K562 (cell line): ENCODE measurements around the gene MEIOB. TPM values are rescaled to one million over a fixed set of nuclear protein-coding genes. Genes with fewer than 3 reads are reported as not detected.

ENCODE experiments used
- ATAC-seq: fragments of 200-7000 bp; cut with Tn5 transposase; 3 replicates; pipeline ENCODE4 v1.9.1; 2020; ENCODE audit warnings: moderate library complexity
- BruUV-seq: library from RNA; stranded (reverse); fragments of 400-500 nt; replicated peaks from 2 replicates; lab custom pipeline; 2021; lab: Mats Ljungman, UMichigan
- CTCF ChIA-PET: fragments of 300-600 bp; formaldehyde crosslinking; extraction: SDS; loops from one replicate; lab custom pipeline; 2021; ENCODE audit warnings: low intra/inter-chr PET ratio; lab: Yijun Ruan, JAX
- POLR2A ChIA-PET: fragments of 300-600, 350-650 bp; sonication (Branson Sonifier 250); formaldehyde crosslinking; extraction: SDS; loops from one replicate; lab custom pipeline; 2021; ENCODE audit warnings: antibody characterized with exemption, inconsistent platforms; lab: Yijun Ruan, JAX
- DNase-seq, 4 experiments: peaks; one replicate each; pipeline versions ENCODE4 v3.0.0 to v3.0.0-alpha.2; 2011 to 2018; ENCODE audit warnings: low spot score in 3 of 4, mixed read lengths in 3 of 4; ENCODE audit errors: extremely low read depth in 1 of 4
- FAIRE-seq: peaks from 2 replicates; lab custom pipeline; 2011; peaks lifted over from hg19 to GRCh38; lab: Jason Lieb, UNC
- H2AFZ ChIP-seq: 2 replicates; pipeline ENCODE4 v1.6.0; 2011; ENCODE audit warnings: low read depth, low read length, control low read depth, inconsistent platforms
- H3K27ac ChIP-seq: fragments of 200-600 bp; 3 replicates; pipeline ENCODE4 v1.8.0; 2011; ENCODE audit warnings: low read depth, mild to moderate bottlenecking, control low read depth, inconsistent platforms, low read length, moderate library complexity, mixed read lengths; ENCODE audit errors: extremely low read depth
- H3K27me3 ChIP-seq, 2 experiments: fragments of 300-600 bp in 1 of 2; 2 replicates in 1 of 2; 3 replicates in 1 of 2; pipeline versions ENCODE4 v1.6.0 to v1.8.0; 2011; ENCODE audit warnings: inconsistent platforms in 2 of 2, low read length in 2 of 2, mild to moderate bottlenecking in 1 of 2, mixed read lengths in 1 of 2, moderate library complexity in 1 of 2; ENCODE audit not compliant: control insufficient read depth in 2 of 2, insufficient read depth in 2 of 2
- H3K36me3 ChIP-seq: fragments of 300-600 bp; 3 replicates; pipeline ENCODE4 v1.8.0; 2011; ENCODE audit warnings: mild to moderate bottlenecking, low read length, inconsistent platforms; ENCODE audit not compliant: control insufficient read depth, insufficient read depth
- H3K4me1 ChIP-seq, 2 experiments: fragments of 200-600 bp in 1 of 2; replicated peaks in 1 of 2; 2 replicates in 1 of 2; 3 replicates in 1 of 2; pipeline versions ENCODE4 v1.5.1 to v1.8.0; 2011; ENCODE audit warnings: inconsistent platforms in 2 of 2, low read length in 2 of 2, mild to moderate bottlenecking in 1 of 2, mixed read lengths in 1 of 2, moderate library complexity in 1 of 2; ENCODE audit not compliant: control insufficient read depth in 2 of 2, insufficient read depth in 2 of 2
- H3K4me2 ChIP-seq: 2 replicates; pipeline ENCODE4 v1.6.1; 2011; ENCODE audit warnings: low read length, control low read depth, inconsistent platforms, mixed read lengths; ENCODE audit not compliant: insufficient read depth
- H3K4me3 ChIP-seq: fragments of 200-600 bp; sonication (generic), shearing (Covaris generic); 2 replicates; pipeline ENCODE4 v1.5.1; 2016; ENCODE audit warnings: control low read depth, inconsistent platforms
- H3K79me2 ChIP-seq: fragments of 200-600 bp; 3 replicates; pipeline ENCODE4 v1.8.0; 2011; ENCODE audit warnings: low read length, inconsistent platforms; ENCODE audit not compliant: control insufficient read depth, insufficient read depth
- H3K9ac ChIP-seq, 2 experiments: 2 replicates each; pipeline versions ENCODE4 v1.6.0 to v1.6.1; 2011; ENCODE audit warnings: low read depth in 2 of 2, low read length in 2 of 2, control low read depth in 1 of 2, inconsistent platforms in 1 of 2, mild to moderate bottlenecking in 1 of 2, mixed read lengths in 1 of 2; ENCODE audit not compliant: insufficient read depth in 1 of 2
- H3K9me1 ChIP-seq: one replicate; pipeline ENCODE4 v1.6.0; 2011; ENCODE audit warnings: inconsistent platforms, mild to moderate bottlenecking, low read length, moderate library complexity; ENCODE audit not compliant: control insufficient read depth, insufficient read depth
- H3K9me3 ChIP-seq: replicated peaks from 2 replicates; pipeline ENCODE4 v1.5.1; 2011; ENCODE audit warnings: low read depth, low read length, inconsistent platforms; ENCODE audit not compliant: control insufficient read depth, insufficient read depth
- H4K20me1 ChIP-seq: replicated peaks from 2 replicates; pipeline ENCODE4 v1.6.1; 2011; ENCODE audit warnings: low read length, inconsistent platforms, mixed read lengths; ENCODE audit not compliant: control insufficient read depth, insufficient read depth
- C11orf30 ChIP-seq: fragments of 450-650 bp; IDR thresholded peaks from 2 replicates; pipeline ENCODE4 v1.6.1; 2016; ENCODE audit warnings: low read depth, mild to moderate bottlenecking
- CCNT2 ChIP-seq: IDR thresholded peaks from 2 replicates; pipeline ENCODE4 v1.6.1; 2011; ENCODE audit warnings: borderline replicate concordance, low read depth, mild to moderate bottlenecking, moderate library complexity, mixed read lengths, low read length; ENCODE audit not compliant: insufficient read length; ENCODE audit errors: extremely low read depth
- CHD2 ChIP-seq: IDR thresholded peaks from 2 replicates; pipeline ENCODE4 v1.6.1; 2011; ENCODE audit warnings: low read depth, low read length
- CTBP1 ChIP-seq: fragments of 450-650 bp; IDR thresholded peaks from 2 replicates; pipeline ENCODE4 v1.6.1; 2016; ENCODE audit warnings: borderline replicate concordance
- GTF2A2 ChIP-seq: IDR thresholded peaks from 2 replicates; pipeline ENCODE4 v1.6.1; 2016; ENCODE audit warnings: mild to moderate bottlenecking, missing genetic modification characterization, missing compliant biosample characterization
- HNRNPL ChIP-seq: fragments of 200-400 bp; formaldehyde crosslinking; IDR thresholded peaks from 2 replicates; pipeline ENCODE4 v1.6.1; 2017; ENCODE audit warnings: low read depth, mild to moderate bottlenecking, low read length
- KLF1 ChIP-seq: fragments of 450-650 bp; IDR thresholded peaks from 2 replicates; pipeline ENCODE4 v1.6.1; 2016; ENCODE audit warnings: missing genetic modification characterization, missing compliant biosample characterization
- NELFE ChIP-seq: IDR thresholded peaks from 2 replicates; pipeline ENCODE4 v1.6.1; 2011; ENCODE audit warnings: mild to moderate bottlenecking; ENCODE audit not compliant: insufficient read depth, insufficient read length
- PKNOX1 ChIP-seq: fragments of 450-650 bp; IDR thresholded peaks from 2 replicates; pipeline ENCODE4 v1.6.1; 2016
- RAD21 ChIP-seq, 2 experiments: fragments of 250-450 bp in 1 of 2; fragments of 450-650 bp in 1 of 2; sonication (Bioruptor Pico) in 1 of 2; formaldehyde crosslinking in 1 of 2; IDR thresholded peaks in 1 of 2; conservative IDR thresholded peaks in 1 of 2; 2 replicates each; pipeline versions ENCODE4 v1.4.0 to v1.8.0; 2020 to 2022; ENCODE audit warnings: mild to moderate bottlenecking in 2 of 2, moderate library complexity in 1 of 2
- TCF7L2 ChIP-seq: fragments of 150-350 bp; IDR thresholded peaks from 2 replicates; pipeline ENCODE4 v1.6.1; 2016; ENCODE audit warnings: low read depth, mild to moderate bottlenecking, low read length, moderate library complexity
- TEAD1 ChIP-seq, 2 experiments: fragments of 450-650 bp in 1 of 2; sonication (generic) in 1 of 2; formaldehyde crosslinking; IDR thresholded peaks; 2 replicates each; pipeline versions ENCODE4 v1.4.0 to v1.8.0; 2020 to 2022; ENCODE audit warnings: mild to moderate bottlenecking in 2 of 2, missing genetic modification reagents in 1 of 2
- ZFP1 ChIP-seq: fragments of 450-650 bp; formaldehyde crosslinking; IDR thresholded peaks from 2 replicates; pipeline ENCODE4 v1.4.0; 2020; ENCODE audit warnings: mild to moderate bottlenecking, mixed read lengths
- ZFX ChIP-seq: sonication (generic); formaldehyde crosslinking; IDR thresholded peaks from 2 replicates; pipeline ENCODE4 v1.8.0; 2022; ENCODE audit warnings: mild to moderate bottlenecking, missing genetic modification reagents, moderate library complexity
- ZNF347 ChIP-seq: fragments of 450-650 bp; formaldehyde crosslinking; IDR thresholded peaks from 2 replicates; pipeline ENCODE4 v1.4.0; 2020; ENCODE audit warnings: low read depth, mild to moderate bottlenecking, moderate library complexity
- ZZZ3 ChIP-seq: fragments of 450-650 bp; IDR thresholded peaks from 2 replicates; pipeline ENCODE4 v1.6.1; 2016; ENCODE audit warnings: antibody characterized with exemption, mild to moderate bottlenecking, moderate library complexity
- WGBS: fragments of 100-300 bp; shearing (Covaris generic); methylation state at CpG from one replicate; pipeline ENCODE4 v1.1.6; 2016; ENCODE audit warnings: low coverage, mixed read lengths; ENCODE audit not compliant: insufficient coverage; ENCODE audit errors: missing lambda C conversion rate; 5-methylcytosine and 5-hydroxymethylcytosine counted together
- in situ Hi-C: fragments of 300-500 bp; cut with MboI; formaldehyde crosslinking; loops from 4 replicates; pipeline ENCODE4 v1.15.0; 2018; ENCODE audit warnings: inconsistent platforms, mixed read lengths
- intact Hi-C: fragments of 100-400 bp; cut with micrococcal nuclease; formaldehyde crosslinking; loops from 2 replicates; pipeline ENCODE4 v1.14.2; 2022
- polyA plus RNA-seq, 8 experiments: library from polyadenylated mRNA; depleted of rRNA in 4 of 8; stranded (reverse) in 5 of 8; unstranded in 3 of 8; fragments of >200 nt; fragmentation: Nextera tagmentation in 2 of 8; fragmentation: Illumina TruSeq in 1 of 8; extraction: Ambion mirVana in 2 of 8; extraction: Trizol in 1 of 8; gene quantifications; 2 replicates each; pipeline versions ENCODE4 v1.2.1 to v1.2.3, GENCODE V29; 2011 to 2014; ENCODE audit warnings: inconsistent platforms in 1 of 8, missing spikeins in 1 of 8
- total RNA-seq, 7 experiments: library from RNA; depleted of rRNA in 6 of 7; stranded (reverse); fragments of >200 nt in 6 of 7; fragmentation: Illumina TruSeq in 2 of 7; extraction: Trizol in 2 of 7; gene quantifications; 2 replicates each; pipeline versions ENCODE4 v1.2.1 to v1.2.3, GENCODE V29; 2011 to 2021; ENCODE audit warnings: low replicate concordance in 1 of 7

The MEIOB gene
- total and polyA plus RNA-seq, 9 of the 15 experiments (the other 6 are each of a cell fraction or from before 2014, with no cell fraction given) = 25.4 to 203 (median 97.6) TPM

GRCh38 chr16:1850981-1851380, 21.0 kb downstream of the MEIOB start:
- no peaks in the 10 kb centered on the region; a peak in 1 of 5 replicates for H3K4me1 ChIP-seq
- no peaks in the 10 kb centered on the region for H3K79me2 ChIP-seq
- no peak overlapping the region for H2AFZ ChIP-seq
- DNase-seq (no peak), FAIRE-seq (no peak), ATAC-seq (no peak)
- H3K9me3 ChIP-seq = no peaks in the 10 kb centered on the region
- no TSS peak for BruUV-seq
- 94% methylated on average over 6 of the region's 7 CpGs for WGBS
- H3K4me2 ChIP-seq = no peak overlapping the region
- H3K27ac ChIP-seq = no peak overlapping the region
- intact Hi-C loops = no loop called here
- POLR2A ChIA-PET = interaction anchor here (0.6 kb wide), 1 partner anchor 472 kb away, joined by 3 read pairs; no protein-coding TSS in a partner anchor
- no peaks in the 10 kb centered on the region for H3K27me3 ChIP-seq
- in situ Hi-C loops = no loop called here
- no peak overlapping the region for H3K4me3 ChIP-seq
- no peaks in the 10 kb centered on the region for H4K20me1 ChIP-seq
- H3K36me3 ChIP-seq = peaks cover 65% of the 10 kb centered on the region
- peak overlapping the region in 1 of 2 experiments; percentile 68; a peak in 2 of 4 replicates for H3K9ac ChIP-seq
- CTCF ChIA-PET = no interaction called here
- peaks cover 4% of the 10 kb centered on the region for H3K9me1 ChIP-seq
- TF ChIP-seq CTBP1 (no peak), RAD21 (CRISPR knock-in tag; conservative IDR thresholded peaks at IDR 0.05 in 1 of 2, IDR thresholded peaks at IDR 0.05 in 1 of 2) (no peak), CCNT2 (no peak), TCF7L2 (no peak), NELFE (no peak), CHD2 (no peak), GTF2A2 (no peak), ZZZ3 (no peak), HNRNPL (no peak), ZFX (CRISPR knock-in tag) (no peak), KLF1 (tag) (no peak), TEAD1 (CRISPR knock-in tag; IDR thresholded peaks at IDR 0.05) (no peak), C11orf30 (no peak), ZNF347 (CRISPR knock-in tag) (no peak), ZFP1 (CRISPR knock-in tag) (no peak), PKNOX1 (no peak)
